GM12875 (cell line): ENCODE measurements around the gene FAM193B.

ENCODE experiments used
- H3K4me3 ChIP-seq: one replicate; pipeline ENCODE4 v1.5.1; 2011; ENCODE audit warnings: low read depth, low read length, control low read depth
- TF ChIP-seq, protein P1 (sequence below): IDR thresholded peaks from 2 replicates; pipeline ENCODE4 v1.5.1; 2011; ENCODE audit warnings: low read depth, mild to moderate bottlenecking, control low read depth, inconsistent platforms, low read length, moderate library complexity, borderline replicate concordance; ENCODE audit not compliant: insufficient read depth

Gene FAM193B

DNA sequence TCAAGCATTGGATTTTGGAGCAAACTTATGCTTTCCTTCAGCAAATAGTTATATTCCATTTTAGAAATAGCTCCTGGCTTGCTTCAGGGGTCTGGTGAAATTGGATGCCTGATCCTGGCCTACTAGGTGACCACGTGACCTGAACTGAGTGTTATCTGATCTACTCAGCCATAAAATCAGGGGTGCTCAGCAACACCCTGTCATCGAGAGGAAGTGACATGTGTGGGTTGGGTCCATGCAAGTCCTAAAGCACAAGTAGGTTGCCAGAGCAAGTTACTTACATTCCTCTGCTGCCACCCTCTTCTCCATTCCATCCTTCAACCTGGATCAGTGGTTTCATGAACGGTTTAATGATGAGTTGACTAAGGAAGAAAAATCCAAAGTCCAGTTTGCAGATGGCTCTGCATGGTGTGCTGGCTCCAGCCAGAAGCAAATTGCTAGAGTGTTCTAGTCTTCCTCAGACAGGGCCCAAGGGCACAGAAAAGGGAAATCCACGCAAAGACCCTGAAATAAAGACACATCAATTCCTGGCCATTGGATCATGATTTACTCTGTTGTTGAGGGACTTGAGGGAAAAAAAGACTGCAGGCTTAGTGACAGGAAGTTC lies 2.8 kb upstream of the FAM193B start:
- TF ChIP-seq, protein P1, sequence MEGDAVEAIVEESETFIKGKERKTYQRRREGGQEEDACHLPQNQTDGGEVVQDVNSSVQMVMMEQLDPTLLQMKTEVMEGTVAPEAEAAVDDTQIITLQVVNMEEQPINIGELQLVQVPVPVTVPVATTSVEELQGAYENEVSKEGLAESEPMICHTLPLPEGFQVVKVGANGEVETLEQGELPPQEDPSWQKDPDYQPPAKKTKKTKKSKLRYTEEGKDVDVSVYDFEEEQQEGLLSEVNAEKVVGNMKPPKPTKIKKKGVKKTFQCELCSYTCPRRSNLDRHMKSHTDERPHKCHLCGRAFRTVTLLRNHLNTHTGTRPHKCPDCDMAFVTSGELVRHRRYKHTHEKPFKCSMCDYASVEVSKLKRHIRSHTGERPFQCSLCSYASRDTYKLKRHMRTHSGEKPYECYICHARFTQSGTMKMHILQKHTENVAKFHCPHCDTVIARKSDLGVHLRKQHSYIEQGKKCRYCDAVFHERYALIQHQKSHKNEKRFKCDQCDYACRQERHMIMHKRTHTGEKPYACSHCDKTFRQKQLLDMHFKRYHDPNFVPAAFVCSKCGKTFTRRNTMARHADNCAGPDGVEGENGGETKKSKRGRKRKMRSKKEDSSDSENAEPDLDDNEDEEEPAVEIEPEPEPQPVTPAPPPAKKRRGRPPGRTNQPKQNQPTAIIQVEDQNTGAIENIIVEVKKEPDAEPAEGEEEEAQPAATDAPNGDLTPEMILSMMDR: no peak
- H3K4me3 ChIP-seq: no peak overlapping the region

DNA sequence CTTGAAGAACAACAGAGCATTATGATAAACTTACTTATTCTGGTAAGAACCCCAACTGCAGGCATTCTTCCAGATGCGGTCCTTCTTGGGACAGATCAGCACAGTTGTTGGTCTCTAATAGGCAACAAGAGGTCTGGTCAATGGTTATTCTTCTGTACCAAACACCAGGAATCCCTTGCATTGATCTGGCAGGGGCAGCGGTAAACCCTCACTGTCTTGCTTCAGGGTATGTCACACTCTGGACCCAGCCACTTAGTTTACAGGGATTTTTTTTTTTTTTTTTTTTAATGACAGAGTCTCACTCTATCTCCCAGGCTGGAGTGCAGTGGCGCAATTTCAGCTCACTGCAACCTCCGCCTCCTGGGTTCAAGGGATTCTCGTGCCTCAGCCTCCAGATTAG lies 1.3 kb upstream of the FAM193B start:
- no peak overlapping the region for H3K4me3 ChIP-seq
- TF ChIP-seq, protein P1: no peak

DNA sequence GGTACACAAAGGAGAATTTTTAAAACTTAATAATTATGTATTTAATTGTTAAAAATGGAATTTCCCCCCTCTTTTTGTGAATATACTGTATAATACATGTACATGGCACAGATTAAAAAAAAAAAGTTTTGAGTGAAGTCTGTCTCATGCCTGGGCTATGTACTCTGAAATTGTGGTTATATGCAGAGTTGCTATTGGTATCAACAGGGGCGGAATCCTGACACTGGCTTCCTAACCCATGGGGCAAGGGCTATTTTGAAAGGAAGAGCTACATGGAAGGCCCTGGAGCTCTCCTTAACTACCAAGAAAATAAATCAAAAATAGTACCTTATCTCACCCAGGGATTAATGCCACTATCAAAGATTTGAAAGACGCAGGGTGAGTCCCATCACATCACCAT lies 865 bp upstream of the FAM193B start:
- no peak overlapping the region for H3K4me3 ChIP-seq
- TF ChIP-seq, protein P1: no peak

DNA sequence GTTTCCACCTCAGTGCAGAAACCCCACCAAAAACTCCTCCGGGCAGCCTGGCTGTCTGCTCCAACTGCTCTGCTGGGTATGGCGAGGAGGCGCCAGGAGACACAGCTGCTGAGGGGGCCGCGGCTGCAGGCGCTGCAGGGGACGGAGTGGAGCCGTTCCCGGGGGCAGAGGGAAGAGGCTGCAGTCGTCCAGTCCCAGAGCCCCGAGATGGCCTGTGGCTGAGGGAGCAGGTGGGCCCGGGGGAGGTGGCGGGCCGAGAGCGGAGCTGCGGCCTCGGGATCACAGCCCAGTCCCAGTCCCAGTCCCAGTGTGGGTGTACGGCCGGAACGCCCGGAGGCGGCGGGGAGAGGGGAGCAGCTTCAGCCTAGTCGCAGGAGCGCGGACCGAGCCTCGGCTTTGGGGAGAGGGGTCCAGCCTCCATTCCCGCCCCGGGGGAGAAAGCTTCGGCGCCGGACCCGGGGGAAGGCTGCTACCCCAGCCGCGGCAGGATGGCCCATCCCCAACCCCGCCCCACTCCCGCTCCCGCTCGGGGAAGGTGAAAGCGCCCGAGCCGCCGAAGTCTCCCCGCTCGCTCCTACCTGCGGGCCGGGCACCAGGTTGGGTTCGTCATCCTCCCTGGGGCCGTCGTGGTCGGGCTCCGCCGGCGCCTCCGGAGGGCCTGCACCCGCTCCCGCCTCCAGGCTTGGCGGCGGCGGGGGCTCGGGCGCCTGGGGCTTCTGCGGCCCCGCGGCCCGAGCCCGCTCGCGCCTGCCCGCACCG lies 513 bp downstream of the FAM193B start:
- TF ChIP-seq, protein P1: no peak
- H3K4me3 ChIP-seq: peak overlapping the region; percentile 89

DNA sequence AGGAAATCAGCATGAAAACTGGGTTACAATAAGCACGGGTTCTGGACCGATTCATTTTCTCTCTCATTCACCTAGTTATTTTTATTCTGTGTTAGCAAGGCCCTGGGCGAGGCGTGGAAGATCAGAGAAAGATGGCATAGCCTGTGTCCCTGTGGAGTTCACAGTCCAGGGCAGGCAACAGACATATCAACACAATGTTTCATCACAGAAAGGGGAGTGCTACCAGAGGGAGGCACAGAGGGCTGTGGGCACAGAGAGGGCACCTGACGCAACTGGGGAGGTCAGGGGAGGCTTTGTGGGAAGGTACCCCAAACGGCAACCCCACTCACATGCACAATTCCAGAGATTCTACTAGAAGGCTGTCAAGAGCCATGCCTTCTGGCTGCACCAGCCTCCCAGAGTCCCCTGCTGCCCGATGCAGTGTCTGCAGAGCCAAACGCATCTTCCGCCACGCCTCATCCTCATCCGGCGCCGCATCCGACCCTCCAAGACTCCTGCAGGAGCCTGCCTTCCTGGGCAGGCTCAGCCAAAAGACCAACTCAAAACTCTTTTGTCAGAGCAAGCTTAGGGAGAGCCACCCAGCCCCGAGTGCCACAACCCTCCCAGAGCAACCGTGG lies 1.4 kb downstream of the FAM193B start:
- TF ChIP-seq, protein P1: no peak
- peak overlapping the region; percentile 89 for H3K4me3 ChIP-seq

DNA sequence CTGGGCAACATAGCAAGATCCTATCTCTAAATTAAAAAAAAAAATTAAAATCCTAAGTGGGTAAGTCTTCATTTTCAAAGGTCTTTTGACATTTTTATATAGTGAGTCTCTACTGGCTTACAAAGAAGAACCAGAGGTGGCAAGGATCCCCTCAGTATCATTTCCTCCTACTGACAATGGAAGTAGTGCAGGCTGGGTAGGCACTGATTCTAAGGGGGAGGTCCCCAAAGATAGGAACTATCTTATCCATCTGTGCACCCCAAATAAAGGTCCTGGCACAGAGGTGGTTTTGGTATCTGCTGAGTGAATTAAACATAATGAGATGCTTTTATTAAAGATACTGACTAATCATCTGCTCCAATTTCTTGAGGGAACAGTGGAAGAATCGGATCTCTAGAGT lies 4.2 kb downstream of the FAM193B start:
- TF ChIP-seq, protein P1: no peak
- H3K4me3 ChIP-seq: no peak overlapping the region

DNA sequence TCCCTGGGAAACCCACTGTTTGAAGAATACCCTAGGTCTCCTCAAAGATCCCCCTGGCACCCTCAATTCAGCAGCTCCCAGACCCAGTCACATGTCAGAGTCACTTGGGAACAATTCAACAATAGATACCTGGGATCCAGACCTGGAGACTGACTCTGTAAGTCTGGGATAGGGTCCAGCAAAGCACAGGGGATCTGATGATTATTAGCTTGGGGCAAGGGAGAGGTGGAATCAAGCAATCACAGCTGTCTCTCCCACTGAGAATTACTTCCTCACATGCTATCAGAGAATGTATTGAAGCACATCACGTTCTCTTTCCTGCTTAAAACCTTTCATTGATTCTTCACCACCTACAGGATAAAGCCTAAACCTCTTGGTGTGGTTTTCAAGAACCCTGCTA lies 5.9 kb downstream of the FAM193B start:
- TF ChIP-seq, protein P1: no peak
- no peak overlapping the region for H3K4me3 ChIP-seq
